ENCODE results near the gene MIB2. TPM values are rescaled to one million over a fixed set of nuclear protein-coding genes. Genes with fewer than 3 reads are reported as not detected.

Gene MIB2
- total and polyA plus RNA-seq, 4 experiments from 2014 or later = 12.7 to 114 (median 73.5) TPM

DNA sequence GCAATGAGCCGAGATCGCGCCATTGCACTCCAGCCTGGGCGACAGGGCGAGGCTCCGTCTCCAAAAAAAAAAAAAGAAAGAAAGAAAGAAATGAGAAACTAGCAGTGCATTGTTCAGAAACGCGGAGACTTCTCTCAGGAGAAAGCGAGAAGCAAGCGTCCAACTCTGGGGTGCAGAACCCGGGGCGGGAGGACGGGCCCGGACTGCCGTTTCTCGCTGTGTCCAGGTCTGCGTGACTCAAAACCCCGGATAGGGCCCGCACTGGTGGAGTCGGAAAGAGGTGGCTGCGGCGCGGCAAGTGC, 395 bp upstream of the MIB2 start:
- H3K9me3 ChIP-seq (ENCODE audit: control insufficient read depth in 1 of 2, low read length in 2 of 2) = no peaks in the 10 kb centered on the region
- Mint-ChIP-seq H3K4me1 (peaks cover 10 to 38% (median 26%) of the 10 kb centered on the region in 4 donors), H3K27ac (peak overlapping the region; percentile 98 to 100 (median 99)), H3K36me3 (peaks cover 0 to 12% of the 10 kb centered on the region in 2 donors), H3K27me3 (no peaks in the 10 kb centered on the region), H3K9me3 (no peaks in the 10 kb centered on the region), H3K4me3 (peak overlapping the region; percentile 89 to 97 (median 94))
- no peaks in the 10 kb centered on the region for H3K36me3 ChIP-seq (ENCODE audit: insufficient read depth, low read length)
- ChIA-PET POLR2A (ENCODE audit: partially characterized antibody) (interaction anchor here (0.8 to 6.8 kb wide), 19 partner anchors 8 to 776 kb away, joined by 3 to 152 read pairs (median 6); partner anchors contain the start of genes ATAD3A, AURKAIP1, CCNL2 and FNDC10), CTCF (ENCODE audit: partially characterized antibody) (interaction anchor here (1.3 kb wide), 1 partner anchor 240 kb away, joined by 3 read pairs; the partner anchor contains the start of gene AURKAIP1)
- intact Hi-C loops (cut with micrococcal nuclease) = loop anchor here (1.0 to 2.0 kb wide), 5 partner anchors 14 to 294 kb away; partner anchors contain the start of genes AURKAIP1, FNDC10 and SSU72
- H3K27ac ChIP-seq (ENCODE audit: low read depth, low read length) = peak overlapping the region; percentile 100
- no peak for DNase-seq
- no peaks in the 10 kb centered on the region for H3K27me3 ChIP-seq (ENCODE audit: insufficient read depth, low read length)
- H3K4me3 ChIP-seq (ENCODE audit: low read length in 2 of 2) = peak overlapping the region; percentile 73 to 89
- H3K4me1 ChIP-seq (ENCODE audit: insufficient read depth, low read length) = peaks cover 29% of the 10 kb centered on the region

DNA sequence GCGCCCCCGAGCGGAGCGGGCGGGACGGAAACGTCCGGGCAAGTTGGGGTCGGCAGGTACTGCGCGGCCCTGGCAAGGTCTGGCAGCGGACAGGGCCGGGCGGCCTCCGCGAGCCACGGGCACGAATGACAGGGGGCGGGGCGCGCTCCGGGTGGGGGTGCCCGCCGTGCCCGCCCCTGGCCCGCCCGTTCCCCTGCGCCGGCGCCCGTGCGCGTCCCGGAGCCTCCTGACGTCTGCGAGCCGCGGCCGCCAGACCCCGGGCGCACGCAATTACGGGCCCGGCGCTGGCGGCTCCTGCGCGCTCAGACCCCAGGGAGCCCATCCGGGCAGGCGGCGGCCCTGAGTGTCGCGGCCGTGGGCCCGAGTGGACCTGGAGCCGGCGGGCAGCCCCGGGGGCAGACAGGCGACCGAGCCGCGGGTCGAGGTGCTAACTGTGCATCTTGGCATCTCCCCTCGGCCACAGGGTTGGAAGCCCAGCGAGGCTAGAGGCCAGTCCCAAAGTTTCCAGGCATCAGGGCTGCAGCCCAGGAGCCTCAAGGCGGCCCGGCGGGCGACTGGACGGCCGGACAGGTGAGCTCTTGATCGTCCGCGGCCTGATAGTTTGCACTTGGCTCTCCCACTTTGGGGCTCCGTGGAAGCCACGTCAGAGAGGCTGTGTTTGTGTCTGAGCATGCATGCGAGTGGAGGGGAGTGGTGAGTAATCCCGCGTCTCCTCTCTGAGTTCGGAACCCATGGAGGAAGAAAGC, 918 bp downstream of the MIB2 start:
- peak overlapping the region; percentile 100 for H3K27ac ChIP-seq (ENCODE audit: low read depth, low read length)
- CTCF ChIA-PET (ENCODE audit: partially characterized antibody) = interaction anchor here (1.4 kb wide), 1 partner anchor 11 kb away, joined by 3 read pairs; no protein-coding TSS in a partner anchor
- intact Hi-C loops (cut with micrococcal nuclease) = no loop called here

DNA sequence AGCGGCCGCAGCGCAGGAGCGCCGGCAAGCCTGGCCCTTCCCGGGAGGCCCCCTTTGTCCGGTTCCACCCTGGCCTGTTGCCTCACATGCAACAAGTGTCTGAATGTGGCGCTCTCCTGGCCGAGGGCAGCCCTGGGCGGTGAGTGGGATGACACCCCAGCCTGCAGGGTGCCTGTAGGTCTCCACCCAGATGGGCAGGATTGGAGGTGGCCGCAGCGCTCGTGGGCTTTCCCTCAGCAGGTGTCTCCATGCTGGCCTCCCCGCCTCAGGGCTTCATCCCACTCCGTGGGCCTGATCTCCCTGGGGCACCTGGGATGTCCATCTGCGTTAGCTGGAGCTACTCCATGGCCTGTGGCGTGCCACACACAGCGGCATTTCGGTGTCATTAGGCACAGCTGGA, 1.5 kb downstream of the MIB2 start:
- Histone ChIP-seq H3K27ac (ENCODE audit: low read depth, low read length) (no peak overlapping the region), H3K4me3 (ENCODE audit: low read length in 2 of 2) (peak overlapping the region; percentile 61 to 89), H3K4me1 (ENCODE audit: insufficient read depth, low read length) (peaks cover 29% of the 10 kb centered on the region), H3K27me3 (ENCODE audit: insufficient read depth, low read length) (no peaks in the 10 kb centered on the region), H3K9me3 (ENCODE audit: control insufficient read depth in 1 of 2, low read length in 2 of 2) (no peaks in the 10 kb centered on the region), H3K36me3 (ENCODE audit: insufficient read depth, low read length) (no peaks in the 10 kb centered on the region)
- intact Hi-C loops (cut with micrococcal nuclease) = no loop called here
- H3K36me3 Mint-ChIP-seq = peaks cover 0 to 12% of the 10 kb centered on the region in 2 donors
- peaks cover 10 to 37% (median 23%) of the 10 kb centered on the region in 4 donors for H3K4me1 Mint-ChIP-seq
- ChIA-PET POLR2A (ENCODE audit: partially characterized antibody) (interaction anchor here (1.2 to 6.8 kb wide), 2 partner anchors 9 to 13 kb away, joined by 4 to 152 read pairs; partner anchors contain the start of gene MMP23B), CTCF (ENCODE audit: partially characterized antibody) (interaction anchor here (1.4 kb wide), 1 partner anchor 10 kb away, joined by 3 read pairs; no protein-coding TSS in a partner anchor)
- H3K27me3 Mint-ChIP-seq = no peaks in the 10 kb centered on the region
- H3K27ac Mint-ChIP-seq = peak overlapping the region in 6 of 7 donors; percentile 57 to 92 (median 74)
- no peak for DNase-seq
- H3K9me3 Mint-ChIP-seq = no peaks in the 10 kb centered on the region
- peak overlapping the region; percentile 76 to 86 (median 81) for H3K4me3 Mint-ChIP-seq

More for the DNA sequence above, 918 bp downstream of the MIB2 start:
- POLR2A ChIA-PET (ENCODE audit: partially characterized antibody) = interaction anchor here (1.0 to 6.8 kb wide), 18 partner anchors 9 to 932 kb away, joined by 3 to 152 read pairs (median 6); partner anchors contain the start of genes ATAD3A, AURKAIP1, CCNL2 and FNDC10
- no peaks in the 10 kb centered on the region for H3K9me3 ChIP-seq (ENCODE audit: control insufficient read depth in 1 of 2, low read length in 2 of 2)
- peaks cover 0 to 12% of the 10 kb centered on the region in 2 donors for H3K36me3 Mint-ChIP-seq
- H3K9me3 Mint-ChIP-seq = no peaks in the 10 kb centered on the region
- no peaks in the 10 kb centered on the region for H3K27me3 ChIP-seq (ENCODE audit: insufficient read depth, low read length)
- H3K4me1 ChIP-seq (ENCODE audit: insufficient read depth, low read length) = peaks cover 29% of the 10 kb centered on the region
- peak overlapping the region in 5 of 7 donors; percentile 57 to 93 (median 83) for H3K27ac Mint-ChIP-seq
- H3K4me1 Mint-ChIP-seq = peaks cover 10 to 38% (median 24%) of the 10 kb centered on the region in 4 donors
- H3K4me3 ChIP-seq (ENCODE audit: low read length in 2 of 2) = peak overlapping the region; percentile 61 to 89
- no peaks in the 10 kb centered on the region for H3K36me3 ChIP-seq (ENCODE audit: insufficient read depth, low read length)
- DNase-seq = peak in 4 of 5 donors; percentile 45 to 50 (median 48)
- no peaks in the 10 kb centered on the region for H3K27me3 Mint-ChIP-seq
- H3K4me3 Mint-ChIP-seq = peak overlapping the region; percentile 76 to 86 (median 81)

DNA sequence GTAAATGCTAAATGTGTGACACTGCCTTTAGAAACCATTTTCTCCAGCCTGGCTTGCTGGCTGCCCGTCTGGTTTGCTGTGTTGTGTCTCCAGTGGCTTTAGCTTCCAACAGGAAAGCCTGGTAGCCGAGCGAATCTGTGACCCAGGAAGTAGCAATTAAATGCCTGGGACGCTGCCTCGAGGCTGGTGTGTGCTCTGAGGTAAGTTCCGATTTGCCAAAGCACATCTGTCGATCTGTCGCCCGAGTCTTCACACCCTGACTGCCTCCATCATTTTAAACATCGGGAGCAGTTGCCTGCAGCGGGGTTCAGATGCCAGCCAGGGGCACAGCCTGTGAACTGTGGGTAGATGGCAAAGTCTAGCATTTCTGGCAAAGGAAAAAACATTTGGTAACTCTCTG, 2.2 kb downstream of the MIB2 start:
- peaks cover 0 to 12% of the 10 kb centered on the region in 2 donors for H3K36me3 Mint-ChIP-seq
- peak in 1 of 5 donors; percentile 22 for DNase-seq
- Histone ChIP-seq H3K4me1 (ENCODE audit: insufficient read depth, low read length) (peaks cover 29% of the 10 kb centered on the region), H3K36me3 (ENCODE audit: insufficient read depth, low read length) (no peaks in the 10 kb centered on the region), H3K27me3 (ENCODE audit: insufficient read depth, low read length) (no peaks in the 10 kb centered on the region), H3K4me3 (ENCODE audit: low read length in 2 of 2) (no peak overlapping the region), H3K27ac (ENCODE audit: low read depth, low read length) (no peak overlapping the region), H3K9me3 (ENCODE audit: control insufficient read depth in 1 of 2, low read length in 2 of 2) (no peaks in the 10 kb centered on the region)
- peak overlapping the region; percentile 36 to 92 (median 58) for H3K27ac Mint-ChIP-seq
- no peaks in the 10 kb centered on the region for H3K9me3 Mint-ChIP-seq
- POLR2A ChIA-PET (ENCODE audit: partially characterized antibody) = interaction anchor here (1.2 to 6.8 kb wide), 2 partner anchors 8 to 13 kb away, joined by 4 to 152 read pairs; partner anchors contain the start of gene MMP23B
- no peaks in the 10 kb centered on the region for H3K27me3 Mint-ChIP-seq
- intact Hi-C loops (cut with micrococcal nuclease) = no loop called here
- peaks cover 8 to 34% (median 23%) of the 10 kb centered on the region in 4 donors for H3K4me1 Mint-ChIP-seq
- H3K4me3 Mint-ChIP-seq = peak overlapping the region; percentile 72 to 86 (median 81)
- CTCF ChIA-PET (ENCODE audit: partially characterized antibody) = interaction anchor here (1.4 kb wide), 1 partner anchor 9 kb away, joined by 3 read pairs; no protein-coding TSS in a partner anchor

DNA sequence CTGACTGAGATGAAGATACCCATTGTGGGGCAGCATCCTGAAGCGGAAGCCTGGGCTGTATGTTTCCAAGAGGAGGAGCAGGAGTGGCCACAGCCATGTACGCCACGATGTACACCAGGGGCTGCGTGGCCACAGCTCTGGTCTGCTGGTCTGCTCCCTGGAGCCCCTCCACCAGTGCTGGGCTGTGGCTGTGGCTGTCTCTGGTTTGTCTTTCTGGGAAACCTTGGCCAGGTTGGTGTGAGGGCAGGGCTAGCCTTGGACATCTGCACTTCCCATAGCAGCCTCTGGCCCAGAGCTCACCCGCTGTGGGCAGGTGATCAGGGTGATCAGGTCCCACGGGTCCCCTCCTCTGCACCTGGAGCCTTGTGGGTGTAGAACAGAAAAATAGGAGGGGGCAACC, 2.6 kb downstream of the MIB2 start:
- ChIA-PET POLR2A (ENCODE audit: partially characterized antibody) (interaction anchor here (1.2 to 6.8 kb wide), 2 partner anchors 8 to 12 kb away, joined by 4 to 152 read pairs; partner anchors contain the start of gene MMP23B), CTCF (ENCODE audit: partially characterized antibody) (interaction anchor here (1.6 kb wide), 1 partner anchor 11 kb away, joined by 4 read pairs; no protein-coding TSS in a partner anchor)
- DNase-seq = peak in 1 of 5 donors; percentile 40
- H3K9me3 Mint-ChIP-seq = no peaks in the 10 kb centered on the region
- no peak overlapping the region for H3K27ac ChIP-seq (ENCODE audit: low read depth, low read length)
- H3K4me3 Mint-ChIP-seq = peak overlapping the region in 5 of 8 donors; percentile 54 to 86 (median 76)
- no peak overlapping the region for H3K4me3 ChIP-seq (ENCODE audit: low read length in 2 of 2)
- no peaks in the 10 kb centered on the region for H3K27me3 ChIP-seq (ENCODE audit: insufficient read depth, low read length)
- H3K4me1 Mint-ChIP-seq = peaks cover 10 to 38% (median 24%) of the 10 kb centered on the region in 4 donors
- intact Hi-C loops (cut with micrococcal nuclease) = no loop called here
- H3K36me3 Mint-ChIP-seq = peaks cover 0 to 12% of the 10 kb centered on the region in 2 donors
- peak overlapping the region in 3 of 7 donors; percentile 7 to 76 (median 41) for H3K27ac Mint-ChIP-seq
- H3K27me3 Mint-ChIP-seq = no peaks in the 10 kb centered on the region
- H3K4me1 ChIP-seq (ENCODE audit: insufficient read depth, low read length) = peaks cover 29% of the 10 kb centered on the region
- no peaks in the 10 kb centered on the region for H3K9me3 ChIP-seq (ENCODE audit: control insufficient read depth in 1 of 2, low read length in 2 of 2)
- H3K36me3 ChIP-seq (ENCODE audit: insufficient read depth, low read length) = no peaks in the 10 kb centered on the region

DNA sequence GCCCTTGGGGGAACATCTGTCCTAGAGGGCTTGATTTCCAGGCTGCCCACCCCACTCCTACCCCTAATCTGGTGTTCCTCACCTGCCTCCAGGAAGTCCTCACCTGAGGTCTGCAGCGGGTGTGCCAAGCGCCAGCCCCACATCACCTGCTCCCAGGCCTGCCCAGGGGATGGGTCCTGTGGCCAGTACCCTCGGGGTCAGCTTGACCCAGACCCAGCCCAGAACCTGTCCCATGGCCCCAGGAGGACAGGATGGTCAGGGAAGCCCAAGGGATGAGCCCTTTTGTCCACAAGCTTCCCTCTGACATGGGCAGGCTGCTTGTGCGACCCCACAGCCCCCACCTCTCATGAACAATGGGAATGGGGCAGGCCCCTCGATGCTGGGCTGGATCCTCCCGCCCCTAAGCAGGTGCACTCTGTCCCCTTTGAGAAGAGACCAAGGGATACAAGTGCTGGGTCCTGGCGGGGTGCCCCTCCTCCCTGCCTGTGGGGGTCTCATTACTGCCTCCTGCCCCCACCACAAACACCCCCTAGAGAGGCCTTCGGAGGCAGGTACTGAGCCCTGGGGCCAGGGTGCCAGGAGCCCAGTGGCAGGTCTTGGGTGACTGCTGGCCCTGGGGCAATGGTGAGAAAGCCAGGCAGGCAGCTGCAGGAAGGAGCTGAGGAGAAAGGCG, 3.2 kb downstream of the MIB2 start:
- Histone ChIP-seq H3K27ac (ENCODE audit: low read depth, low read length) (no peak overlapping the region), H3K4me3 (ENCODE audit: low read length in 2 of 2) (no peak overlapping the region), H3K9me3 (ENCODE audit: control insufficient read depth in 1 of 2, low read length in 2 of 2) (no peaks in the 10 kb centered on the region), H3K27me3 (ENCODE audit: insufficient read depth, low read length) (no peaks in the 10 kb centered on the region), H3K4me1 (ENCODE audit: insufficient read depth, low read length) (peaks cover 26% of the 10 kb centered on the region), H3K36me3 (ENCODE audit: insufficient read depth, low read length) (no peaks in the 10 kb centered on the region)
- peaks cover 0 to 12% of the 10 kb centered on the region in 2 donors for H3K36me3 Mint-ChIP-seq
- POLR2A ChIA-PET (ENCODE audit: partially characterized antibody) = interaction anchor here (6.8 kb wide), 1 partner anchor 12 kb away, joined by 152 read pairs; the partner anchor contains the start of gene MMP23B
- peak in 1 of 5 donors; percentile 33 for DNase-seq
- H3K27me3 Mint-ChIP-seq = no peaks in the 10 kb centered on the region
- no peaks in the 10 kb centered on the region for H3K9me3 Mint-ChIP-seq
- peaks cover 9 to 37% (median 23%) of the 10 kb centered on the region in 4 donors for H3K4me1 Mint-ChIP-seq
- CTCF ChIA-PET (ENCODE audit: partially characterized antibody) = interaction anchor here (1.6 kb wide), 1 partner anchor 10 kb away, joined by 4 read pairs; no protein-coding TSS in a partner anchor
- peak overlapping the region in 1 of 8 donors; percentile 81 for H3K4me3 Mint-ChIP-seq
- H3K27ac Mint-ChIP-seq = no peak overlapping the region
- intact Hi-C loops (cut with micrococcal nuclease) = no loop called here
